HG03039 (cell line): ENCODE data around the gene HERC5.
"Not testable (repeated sequence)": the region's sequence is repeated elsewhere in the genome, so short reads cannot be mapped to it uniquely, and the experiment has no call there.

Experiments
- ATAC-seq: cut with Tn5 transposase; IDR thresholded peaks from one replicate; pipeline ENCODE4 v1.9.1; 2021; ENCODE audit warnings: mild to moderate bottlenecking, moderate library complexity; ENCODE audit not compliant: unreplicated experiment

The HERC5 gene

GRCh38 chr4:88456670-88457306 is at the start of gene HERC5:
Gene HERC5, plus strand, starts transcription at chr4:88457119. Its CDS starts 151 bp downstream, at chr4:88457270.
- peak; percentile 92 for ATAC-seq

- no peak for ATAC-seq
These were observed 47.7 kb upstream of the HERC5 start for GRCh38 chr4:88409206-88409605.

GRCh38 chr4:88409789-88410188 is 47.1 kb upstream of the HERC5 start:
- ATAC-seq: no peak

GRCh38 chr4:88411491-88412096 is 45.3 kb upstream of the HERC5 start:
- no peak for ATAC-seq

GRCh38 chr4:88413801-88414200 is 43.1 kb upstream of the HERC5 start:
- no peak for ATAC-seq

GRCh38 chr4:88414755-88415154 is 42.2 kb upstream of the HERC5 start:
- ATAC-seq: no peak

GRCh38 chr4:88415982-88416381 is 40.9 kb upstream of the HERC5 start:
- ATAC-seq: no peak

GRCh38 chr4:88418411-88418810 is 38.5 kb upstream of the HERC5 start:
- ATAC-seq: no peak

GRCh38 chr4:88419874-88420273 is 37.0 kb upstream of the HERC5 start:
- ATAC-seq: no peak

GRCh38 chr4:88420844-88421243 is 36.1 kb upstream of the HERC5 start:
- ATAC-seq: no peak

GRCh38 chr4:88422403-88422802 is 34.5 kb upstream of the HERC5 start:
- ATAC-seq: no peak

- ATAC-seq: no peak
These were observed 27.5 kb upstream of the HERC5 start for GRCh38 chr4:88429401-88429800.

GRCh38 chr4:88435987-88436693 is 20.8 kb upstream of the HERC5 start:
- ATAC-seq: no peak

- ATAC-seq: not testable (repeated sequence)
These were observed 19.0 kb upstream of the HERC5 start for GRCh38 chr4:88437873-88438272.

- ATAC-seq: no peak
These were observed 17.7 kb upstream of the HERC5 start for GRCh38 chr4:88439161-88439760.

- no peak for ATAC-seq
These were observed 16.8 kb upstream of the HERC5 start for GRCh38 chr4:88440146-88440545.

GRCh38 chr4:88441696-88442095 is 15.2 kb upstream of the HERC5 start:
- no peak for ATAC-seq

- no peak for ATAC-seq
These were observed 14.2 kb upstream of the HERC5 start for GRCh38 chr4:88442689-88443191.

GRCh38 chr4:88443486-88443885 is 13.4 kb upstream of the HERC5 start:
- ATAC-seq: no peak

GRCh38 chr4:88445252-88445651 is 11.7 kb upstream of the HERC5 start:
- ATAC-seq: no peak

- ATAC-seq: no peak
These were observed 10.8 kb upstream of the HERC5 start for GRCh38 chr4:88446124-88446523.
